Liver (tissue), 9 donors: ENCODE measurements around the gene FEM1B. TPM values are rescaled to one million over a fixed set of nuclear protein-coding genes. Genes with fewer than 3 reads are reported as not detected.
"Not testable (repeated sequence)": the region's sequence is repeated elsewhere in the genome, so short reads cannot be mapped to it uniquely, and the experiment has no call there.

Experiments
- DNase-seq: peaks from one replicate; pipeline ENCODE4 v3.0.0-alpha.2; 2017; ENCODE audit warnings: low spot score
- H3K27ac ChIP-seq, 2 donors: one replicate each; pipeline ENCODE4 v1.7.0; 2013; ENCODE audit warnings: inconsistent platforms in 2 of 2, low read length in 2 of 2, control low read depth in 1 of 2, low read depth in 1 of 2, mild to moderate bottlenecking in 1 of 2
- H3K27me3 ChIP-seq, 4 donors: one replicate each; pipeline versions ENCODE4 v1.6.1 to v1.7.0; 2013; ENCODE audit warnings: low read length in 3 of 4, inconsistent platforms in 1 of 4, mild to moderate bottlenecking in 1 of 4, moderate library complexity in 1 of 4; ENCODE audit not compliant: control insufficient read depth in 4 of 4, insufficient read depth in 4 of 4
- H3K36me3 ChIP-seq, 4 donors: one replicate each; pipeline versions ENCODE4 v1.6.1 to v1.7.0; 2013; ENCODE audit warnings: low read length in 3 of 4, mild to moderate bottlenecking in 3 of 4, low read depth in 1 of 4, moderate library complexity in 1 of 4; ENCODE audit not compliant: control insufficient read depth in 4 of 4, insufficient read depth in 3 of 4
- H3K4me1 ChIP-seq, 4 donors: one replicate each; pipeline versions ENCODE4 v1.6.1 to v1.7.0; 2013; ENCODE audit warnings: low read length in 3 of 4, mild to moderate bottlenecking in 3 of 4, moderate library complexity in 1 of 4; ENCODE audit not compliant: control insufficient read depth in 4 of 4, insufficient read depth in 4 of 4
- H3K4me3 ChIP-seq, 3 donors: one replicate each; pipeline versions ENCODE4 v1.6.1 to v1.7.0; 2013; ENCODE audit warnings: low read length in 3 of 3, control low read depth in 1 of 3, low read depth in 1 of 3, mild to moderate bottlenecking in 1 of 3
- H3K9ac ChIP-seq, 2 donors: one replicate each; pipeline ENCODE4 v1.7.0; 2013; ENCODE audit warnings: low read length in 2 of 2, mild to moderate bottlenecking in 2 of 2, moderate library complexity in 2 of 2, control low read depth in 1 of 2, low read depth in 1 of 2
- H3K9me3 ChIP-seq, 4 donors: one replicate each; pipeline versions ENCODE4 v1.6.1 to v1.7.0; 2013; ENCODE audit warnings: low read length in 3 of 4; ENCODE audit not compliant: control insufficient read depth in 4 of 4
- EGR1 ChIP-seq, 2 donors: IDR thresholded peaks; 2 replicates each; pipeline ENCODE4 v1.6.1; 2016 to 2018; ENCODE audit warnings: antibody characterized with exemption in 2 of 2, low read depth in 2 of 2
- FOXA1 ChIP-seq: IDR thresholded peaks from 2 replicates; pipeline ENCODE4 v1.6.1; 2016; ENCODE audit warnings: antibody characterized with exemption
- FOXA2 ChIP-seq: IDR thresholded peaks from 2 replicates; pipeline ENCODE4 v1.6.1; 2016; ENCODE audit warnings: antibody characterized with exemption
- HNF4A ChIP-seq, 2 donors: conservative IDR thresholded peaks; 2 replicates each; pipeline ENCODE4 v1.6.1; 2016; ENCODE audit warnings: antibody characterized with exemption in 2 of 2, mild to moderate bottlenecking in 2 of 2
- HNF4G ChIP-seq: IDR thresholded peaks from 2 replicates; pipeline ENCODE4 v1.6.1; 2016; ENCODE audit warnings: antibody characterized with exemption
- JUND ChIP-seq, 2 donors: IDR thresholded peaks; 2 replicates each; pipeline ENCODE4 v1.6.1; 2016; ENCODE audit warnings: antibody characterized with exemption in 2 of 2
- NR2F2 ChIP-seq: IDR thresholded peaks from 2 replicates; pipeline ENCODE4 v1.6.1; 2016; ENCODE audit warnings: antibody characterized with exemption
- RAD21 ChIP-seq, 2 donors: IDR thresholded peaks; 2 replicates each; pipeline ENCODE4 v1.6.1; 2016; ENCODE audit warnings: antibody characterized with exemption in 2 of 2, mild to moderate bottlenecking in 2 of 2
- RXRA ChIP-seq, 2 donors: IDR thresholded peaks; 2 replicates each; pipeline ENCODE4 v1.6.1; 2017 to 2018; ENCODE audit warnings: antibody characterized with exemption in 2 of 2, mild to moderate bottlenecking in 1 of 2
- SP1 ChIP-seq: IDR thresholded peaks from 2 replicates; pipeline ENCODE4 v1.6.1; 2018; ENCODE audit warnings: antibody characterized with exemption, mild to moderate bottlenecking
- TAF1 ChIP-seq: conservative IDR thresholded peaks from 2 replicates; pipeline ENCODE4 v1.6.1; 2016; ENCODE audit warnings: antibody characterized with exemption, mild to moderate bottlenecking
- WGBS: extraction: QIAGEN DNeasy Blood & Tissue Kit; methylation state at CpG from one replicate; pipeline ENCODE4 v1.1.7; 2013; 5-methylcytosine and 5-hydroxymethylcytosine counted together
- polyA plus RNA-seq, 2 donors: library from polyadenylated mRNA; stranded (reverse) in 1 of 2; unstranded in 1 of 2; fragments of 200-250 nt in 1 of 2; fragments of >200 nt in 1 of 2; fragmentation: Nextera tagmentation in 1 of 2; extraction: Ambion mirVana in 1 of 2; gene quantifications; one replicate each; pipeline versions ENCODE4 v1.2.1 to v1.2.3, GENCODE V29; 2013 to 2015
- total RNA-seq, 2 donors: library from RNA; depleted of rRNA; stranded (reverse); fragments of >200 nt; gene quantifications; one replicate each; pipeline ENCODE4 v1.2.3, GENCODE V29; 2014
- TF ChIP-seq, protein P1 (sequence below): IDR thresholded peaks from 2 replicates; pipeline ENCODE4 v1.6.1; 2016; ENCODE audit warnings: antibody characterized with exemption, mild to moderate bottlenecking
- TF ChIP-seq, protein P2 (sequence below): IDR thresholded peaks from 2 replicates; pipeline ENCODE4 v1.6.1; 2016; ENCODE audit warnings: antibody characterized with exemption
- TF ChIP-seq, protein P3 (sequence below): IDR thresholded peaks from 2 replicates; pipeline ENCODE4 v1.6.1; 2016; ENCODE audit warnings: antibody characterized with exemption
- donor health status: healthy.
- donor health status: healthy.
- donor health status: healthy.
- donor health status: healthy.
- donor health status: healthy.

FEM1B gene
- total and polyA plus RNA-seq, 4 donors = 6.2 to 39.5 (median 17.8) TPM

DNA sequence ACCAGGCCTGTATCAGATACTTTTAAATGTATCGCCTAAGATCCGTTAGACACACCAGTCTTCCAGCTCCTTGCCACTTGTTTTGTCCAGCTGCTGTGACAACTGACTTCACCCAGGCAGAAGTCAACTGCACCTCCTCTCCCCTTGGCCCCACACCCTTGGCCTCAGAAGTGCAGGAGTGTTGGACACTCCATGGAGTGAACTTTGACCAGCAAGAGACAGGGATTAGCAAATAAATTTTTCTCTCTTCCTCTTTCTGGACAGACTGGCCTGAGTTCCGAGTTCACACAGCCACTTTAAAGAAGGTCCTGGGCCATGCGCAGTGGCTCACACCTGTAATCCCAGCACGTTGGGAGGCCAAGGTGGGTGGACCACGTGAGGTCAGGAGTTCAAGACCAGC is 45.1 kb upstream of the FEM1B start:
- Histone ChIP-seq H3K36me3 (no peaks in the 10 kb centered on the region), H3K4me1 (peaks cover 8 to 26% (median 19%) of the 10 kb centered on the region in 4 donors), H3K4me3 (no peak overlapping the region), H3K27me3 (no peaks in the 10 kb centered on the region), H3K9me3 (no peaks in the 10 kb centered on the region), H3K9ac (no peak overlapping the region), H3K27ac (no peak overlapping the region)
- TF ChIP-seq FOXA1 (no peak), RXRA (IDR thresholded peaks at IDR 0.05) (peak; percentile 16 to 23), HNF4A (conservative IDR thresholded peaks at IDR 0.05) (peak; percentile 51 to 63), SP1 (peak; percentile 38)
- no peak for DNase-seq
- WGBS = 58% methylated on average over 6 of the region's 6 CpGs

DNA sequence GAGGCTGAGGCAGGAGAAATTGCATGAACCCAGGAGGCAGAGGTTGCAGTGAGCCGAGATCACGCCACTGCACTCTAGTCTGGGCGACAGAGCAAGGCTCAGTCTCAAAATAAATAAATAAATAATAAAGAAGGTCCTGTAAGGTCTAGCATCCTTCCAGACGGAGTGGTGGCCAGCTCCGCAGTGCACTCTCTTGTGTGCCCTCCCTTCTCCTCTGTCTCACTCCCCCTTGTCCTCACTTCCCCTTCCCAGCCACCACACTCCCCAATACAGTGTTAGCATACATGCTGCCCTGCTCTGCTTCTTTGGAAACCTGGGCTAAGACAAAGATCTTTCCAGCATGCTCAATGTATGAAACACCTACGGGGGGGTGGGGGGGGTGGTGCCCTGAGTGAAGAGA is 44.6 kb upstream of the FEM1B start:
- H3K27ac ChIP-seq = no peak overlapping the region
- H3K9me3 ChIP-seq = no peaks in the 10 kb centered on the region
- H3K27me3 ChIP-seq = no peaks in the 10 kb centered on the region
- TF ChIP-seq RAD21 (IDR thresholded peaks at IDR 0.05) = no peak
- TF ChIP-seq SP1 = no peak
- TF ChIP-seq, protein P1, sequence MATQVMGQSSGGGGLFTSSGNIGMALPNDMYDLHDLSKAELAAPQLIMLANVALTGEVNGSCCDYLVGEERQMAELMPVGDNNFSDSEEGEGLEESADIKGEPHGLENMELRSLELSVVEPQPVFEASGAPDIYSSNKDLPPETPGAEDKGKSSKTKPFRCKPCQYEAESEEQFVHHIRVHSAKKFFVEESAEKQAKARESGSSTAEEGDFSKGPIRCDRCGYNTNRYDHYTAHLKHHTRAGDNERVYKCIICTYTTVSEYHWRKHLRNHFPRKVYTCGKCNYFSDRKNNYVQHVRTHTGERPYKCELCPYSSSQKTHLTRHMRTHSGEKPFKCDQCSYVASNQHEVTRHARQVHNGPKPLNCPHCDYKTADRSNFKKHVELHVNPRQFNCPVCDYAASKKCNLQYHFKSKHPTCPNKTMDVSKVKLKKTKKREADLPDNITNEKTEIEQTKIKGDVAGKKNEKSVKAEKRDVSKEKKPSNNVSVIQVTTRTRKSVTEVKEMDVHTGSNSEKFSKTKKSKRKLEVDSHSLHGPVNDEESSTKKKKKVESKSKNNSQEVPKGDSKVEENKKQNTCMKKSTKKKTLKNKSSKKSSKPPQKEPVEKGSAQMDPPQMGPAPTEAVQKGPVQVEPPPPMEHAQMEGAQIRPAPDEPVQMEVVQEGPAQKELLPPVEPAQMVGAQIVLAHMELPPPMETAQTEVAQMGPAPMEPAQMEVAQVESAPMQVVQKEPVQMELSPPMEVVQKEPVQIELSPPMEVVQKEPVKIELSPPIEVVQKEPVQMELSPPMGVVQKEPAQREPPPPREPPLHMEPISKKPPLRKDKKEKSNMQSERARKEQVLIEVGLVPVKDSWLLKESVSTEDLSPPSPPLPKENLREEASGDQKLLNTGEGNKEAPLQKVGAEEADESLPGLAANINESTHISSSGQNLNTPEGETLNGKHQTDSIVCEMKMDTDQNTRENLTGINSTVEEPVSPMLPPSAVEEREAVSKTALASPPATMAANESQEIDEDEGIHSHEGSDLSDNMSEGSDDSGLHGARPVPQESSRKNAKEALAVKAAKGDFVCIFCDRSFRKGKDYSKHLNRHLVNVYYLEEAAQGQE = no peak
- no peak for TF ChIP-seq JUND (IDR thresholded peaks at IDR 0.05)
- TF ChIP-seq, protein P2, sequence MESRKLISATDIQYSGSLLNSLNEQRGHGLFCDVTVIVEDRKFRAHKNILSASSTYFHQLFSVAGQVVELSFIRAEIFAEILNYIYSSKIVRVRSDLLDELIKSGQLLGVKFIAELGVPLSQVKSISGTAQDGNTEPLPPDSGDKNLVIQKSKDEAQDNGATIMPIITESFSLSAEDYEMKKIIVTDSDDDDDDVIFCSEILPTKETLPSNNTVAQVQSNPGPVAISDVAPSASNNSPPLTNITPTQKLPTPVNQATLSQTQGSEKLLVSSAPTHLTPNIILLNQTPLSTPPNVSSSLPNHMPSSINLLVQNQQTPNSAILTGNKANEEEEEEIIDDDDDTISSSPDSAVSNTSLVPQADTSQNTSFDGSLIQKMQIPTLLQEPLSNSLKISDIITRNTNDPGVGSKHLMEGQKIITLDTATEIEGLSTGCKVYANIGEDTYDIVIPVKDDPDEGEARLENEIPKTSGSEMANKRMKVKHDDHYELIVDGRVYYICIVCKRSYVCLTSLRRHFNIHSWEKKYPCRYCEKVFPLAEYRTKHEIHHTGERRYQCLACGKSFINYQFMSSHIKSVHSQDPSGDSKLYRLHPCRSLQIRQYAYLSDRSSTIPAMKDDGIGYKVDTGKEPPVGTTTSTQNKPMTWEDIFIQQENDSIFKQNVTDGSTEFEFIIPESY = no peak
- no peak for TF ChIP-seq RXRA (IDR thresholded peaks at IDR 0.05)
- TF ChIP-seq EGR1 (IDR thresholded peaks at IDR 0.05; ENCODE audit: low read depth in 2 of 2) = no peak
- TF ChIP-seq NR2F2 = no peak
- no peak for TF ChIP-seq HNF4G
- TF ChIP-seq, protein P3, sequence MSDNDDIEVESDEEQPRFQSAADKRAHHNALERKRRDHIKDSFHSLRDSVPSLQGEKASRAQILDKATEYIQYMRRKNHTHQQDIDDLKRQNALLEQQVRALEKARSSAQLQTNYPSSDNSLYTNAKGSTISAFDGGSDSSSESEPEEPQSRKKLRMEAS = no peak
- DNase-seq = no peak
- no peak overlapping the region for H3K4me3 ChIP-seq
- WGBS = 90% methylated on average over 6 of the region's 6 CpGs
- H3K36me3 ChIP-seq = no peaks in the 10 kb centered on the region
- peaks cover 6 to 23% (median 18%) of the 10 kb centered on the region in 4 donors for H3K4me1 ChIP-seq
- H3K9ac ChIP-seq = no peak overlapping the region

DNA sequence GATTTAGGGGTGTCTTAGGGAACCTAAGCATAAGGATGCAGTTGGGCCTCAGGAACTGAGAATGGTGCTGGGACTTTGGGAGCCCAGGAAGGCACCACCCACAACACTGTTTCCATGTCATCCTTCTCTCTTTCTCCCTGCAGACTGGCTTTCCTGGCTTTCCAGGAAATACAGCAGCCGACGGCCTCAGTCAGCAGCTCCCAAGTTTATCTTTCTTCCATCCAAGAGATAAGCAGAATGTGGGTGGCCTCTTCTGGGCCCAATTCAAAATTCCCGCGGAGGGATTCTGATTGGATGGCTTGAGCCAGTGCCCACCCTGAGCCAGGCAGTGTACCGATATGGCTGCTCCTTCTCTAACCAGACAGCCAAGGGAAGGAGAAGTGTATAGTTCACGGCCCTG is 43.5 kb upstream of the FEM1B start:
- no peak for DNase-seq
- H3K4me1 ChIP-seq = peaks cover 2 to 14% (median 9%) of the 10 kb centered on the region in 4 donors
- no peak overlapping the region for H3K27ac ChIP-seq
- H3K9ac ChIP-seq = no peak overlapping the region
- H3K9me3 ChIP-seq = no peaks in the 10 kb centered on the region
- H3K4me3 ChIP-seq = no peak overlapping the region
- WGBS = 75% methylated on average over 6 of the region's 6 CpGs
- H3K36me3 ChIP-seq = no peaks in the 10 kb centered on the region
- TF ChIP-seq HNF4A (conservative IDR thresholded peaks at IDR 0.05) (no peak), RAD21 (IDR thresholded peaks at IDR 0.05) (no peak), FOXA2 (no peak), TAF1 (no peak)
- TF ChIP-seq, protein P3 = no peak
- no peaks in the 10 kb centered on the region for H3K27me3 ChIP-seq

DNA sequence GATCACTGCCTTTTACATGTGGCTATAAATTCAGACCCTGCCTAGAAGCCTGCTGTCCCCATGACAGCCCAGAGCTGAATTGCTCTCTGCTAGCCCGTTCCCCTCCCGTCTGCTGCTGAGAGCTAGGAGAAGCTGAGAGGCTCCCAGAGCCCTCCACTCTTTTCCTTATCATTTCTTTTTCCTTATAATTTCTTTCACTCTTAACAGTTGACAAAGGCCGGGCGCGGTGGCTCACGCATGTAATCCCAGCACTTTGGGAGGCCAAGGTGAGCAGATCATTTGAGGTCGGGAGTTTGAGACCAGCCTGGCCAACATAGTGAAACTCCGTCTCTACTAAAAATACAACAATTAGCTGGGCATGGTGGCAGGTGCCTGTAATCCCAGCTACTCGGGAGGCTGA is 43.0 kb upstream of the FEM1B start:
- DNase-seq, H3K27me3 ChIP-seq, H3K27ac ChIP-seq, H3K4me3 ChIP-seq, H3K9me3 ChIP-seq, H3K9ac ChIP-seq, H3K36me3 ChIP-seq: not testable (repeated sequence)
- 97% methylated on average over 9 of the region's 9 CpGs for WGBS
- H3K4me1 ChIP-seq = peaks cover 2 to 14% (median 9%) of the 10 kb centered on the region in 4 donors
